K562 (cell line): Measurements from ENCODE around the gene CPTP. TPM values are rescaled to one million over a fixed set of nuclear protein-coding genes. Genes with fewer than 3 reads are reported as not detected.

Experiments used
- CC2D1A ChIP-seq: fragments of 450-650 bp; IDR thresholded peaks from 2 replicates; pipeline ENCODE4 v1.6.1; 2017; ENCODE audit warnings: mild to moderate bottlenecking
- CEBPB ChIP-seq: fragments of 450-650 bp; IDR thresholded peaks from 2 replicates; pipeline ENCODE4 v1.6.1; 2016; ENCODE audit warnings: missing genetic modification characterization, missing compliant biosample characterization
- ETV5 ChIP-seq: sonication (generic); formaldehyde crosslinking; IDR thresholded peaks from 2 replicates; pipeline ENCODE4 v1.4.0; 2020; ENCODE audit warnings: low read depth, mild to moderate bottlenecking, missing genetic modification reagents
- KDM1A ChIP-seq, 2 experiments: fragments of 450-650 bp; IDR thresholded peaks; 2 replicates each; pipeline ENCODE4 v1.6.1; 2016; ENCODE audit warnings: mild to moderate bottlenecking in 2 of 2
- MBD1 ChIP-seq: fragments of 250-450 bp; sonication (Bioruptor Pico); IDR thresholded peaks from 2 replicates; pipeline ENCODE4 v1.8.0; 2022; ENCODE audit warnings: inconsistent platforms
- NCOA2 ChIP-seq, 2 experiments: fragments of 450-650 bp; IDR thresholded peaks; 2 replicates each; pipeline ENCODE4 v1.6.1; 2018; ENCODE audit warnings: mild to moderate bottlenecking in 2 of 2, moderate library complexity in 1 of 2; ENCODE audit not compliant: partially characterized antibody in 2 of 2
- PHF8 ChIP-seq: fragments of 200-600 bp; sonication (generic); IDR thresholded peaks from 2 replicates; pipeline ENCODE4 v1.6.1; 2012; ENCODE audit warnings: mixed run types, mild to moderate bottlenecking, inconsistent platforms, low read length, moderate library complexity, borderline replicate concordance
- PTRF ChIP-seq: fragments of 450-650 bp; IDR thresholded peaks from 2 replicates; pipeline ENCODE4 v1.6.1; 2016; ENCODE audit warnings: mild to moderate bottlenecking, missing genetic modification characterization, missing compliant biosample characterization
- RFX7 ChIP-seq: fragments of 250-450 bp; sonication (Bioruptor Pico); IDR thresholded peaks from 2 replicates; pipeline ENCODE4 v1.5.1; 2021; ENCODE audit warnings: mild to moderate bottlenecking
- SRSF1 ChIP-seq: fragments of 200-400 bp; formaldehyde crosslinking; IDR thresholded peaks from 2 replicates; pipeline ENCODE4 v1.6.1; 2017; ENCODE audit warnings: mild to moderate bottlenecking, low read depth, low read length, moderate library complexity
- TAF15 ChIP-seq: fragments of 200-400 bp; formaldehyde crosslinking; IDR thresholded peaks from 2 replicates; pipeline ENCODE4 v1.6.1; 2017; ENCODE audit warnings: mild to moderate bottlenecking, low read depth, low read length, moderate library complexity
- TGIF2 ChIP-seq: sonication (generic); formaldehyde crosslinking; IDR thresholded peaks from 2 replicates; pipeline ENCODE4 v1.8.1; 2022; ENCODE audit warnings: mild to moderate bottlenecking, missing genetic modification reagents, moderate library complexity
- ZBTB1 ChIP-seq: sonication (generic); formaldehyde crosslinking; IDR thresholded peaks from 2 replicates; pipeline ENCODE4 v1.8.1; 2023; ENCODE audit warnings: missing genetic modification reagents, low read depth, mild to moderate bottlenecking, borderline replicate concordance
- ZNF121 ChIP-seq: sonication (generic); formaldehyde crosslinking; conservative IDR thresholded peaks from 2 replicates; pipeline ENCODE4 v1.8.0; 2022; ENCODE audit warnings: missing genetic modification reagents
- ZNF124 ChIP-seq: sonication (generic); formaldehyde crosslinking; IDR thresholded peaks from 2 replicates; pipeline ENCODE4 v1.8.1; 2022; ENCODE audit warnings: missing genetic modification reagents
- ZNF347 ChIP-seq: fragments of 450-650 bp; formaldehyde crosslinking; IDR thresholded peaks from 2 replicates; pipeline ENCODE4 v1.4.0; 2020; ENCODE audit warnings: low read depth, mild to moderate bottlenecking, moderate library complexity
- ZNF407 ChIP-seq: fragments of 450-650 bp; IDR thresholded peaks from 2 replicates; pipeline ENCODE4 v1.6.1; 2016; ENCODE audit warnings: low read depth
- polyA plus RNA-seq, 8 experiments: library from polyadenylated mRNA; depleted of rRNA in 4 of 8; stranded (reverse) in 5 of 8; unstranded in 3 of 8; fragments of >200 nt; fragmentation: Nextera tagmentation in 2 of 8; fragmentation: Illumina TruSeq in 1 of 8; extraction: Ambion mirVana in 2 of 8; extraction: Trizol in 1 of 8; gene quantifications; 2 replicates each; pipeline versions ENCODE4 v1.2.1 to v1.2.3, GENCODE V29; 2011 to 2014; ENCODE audit warnings: inconsistent platforms in 1 of 8, missing spikeins in 1 of 8
- total RNA-seq, 7 experiments: library from RNA; depleted of rRNA in 6 of 7; stranded (reverse); fragments of >200 nt in 6 of 7; fragmentation: Illumina TruSeq in 2 of 7; extraction: Trizol in 2 of 7; gene quantifications; 2 replicates each; pipeline versions ENCODE4 v1.2.1 to v1.2.3, GENCODE V29; 2011 to 2021; ENCODE audit warnings: low replicate concordance in 1 of 7
- TF ChIP-seq, protein P1 (sequence below): fragments of 450-650 bp; IDR thresholded peaks from 2 replicates; pipeline ENCODE4 v1.6.1; 2016; ENCODE audit warnings: missing biosample characterization, missing genetic modification characterization

Gene CPTP
- total and polyA plus RNA-seq, 9 of the 15 experiments (the other 6 are each of a cell fraction or from before 2014, with no cell fraction given), result 0.11 to 25.8 (median 3.5) TPM

- peak; percentile 84; the same call in 1 of the 2 replicates for TF ChIP-seq PHF8
- TF ChIP-seq ZNF121 (CRISPR knock-in tag), result no peak
- no peak for TF ChIP-seq KDM1A (IDR thresholded peaks at IDR 0.05)
- peak; percentile 83 for TF ChIP-seq ZBTB1 (CRISPR knock-in tag)
- TF ChIP-seq CC2D1A, result no peak; the same call in 1 of the 2 replicates
- no peak for TF ChIP-seq NCOA2 (IDR thresholded peaks at IDR 0.05; ENCODE audit: partially characterized antibody in 2 of 2)
- peak; percentile 98 for TF ChIP-seq ETV5 (CRISPR knock-in tag)
- no peak for TF ChIP-seq ZNF407
- TF ChIP-seq RFX7 (CRISPR knock-in tag), result no peak
- no peak for TF ChIP-seq PTRF (tag)
- peak; percentile 64; the same call in 1 of the 2 replicates for TF ChIP-seq ZNF124 (CRISPR knock-in tag)
- TF ChIP-seq ZNF347 (CRISPR knock-in tag), result no peak
- no peak for TF ChIP-seq MBD1 (CRISPR knock-in tag)
- no peak; the same call in 1 of the 2 replicates for TF ChIP-seq TGIF2 (CRISPR knock-in tag)
- no peak for TF ChIP-seq CEBPB (tag)
- no peak for TF ChIP-seq SRSF1
- no peak for TF ChIP-seq TAF15
- TF ChIP-seq, protein P1, sequence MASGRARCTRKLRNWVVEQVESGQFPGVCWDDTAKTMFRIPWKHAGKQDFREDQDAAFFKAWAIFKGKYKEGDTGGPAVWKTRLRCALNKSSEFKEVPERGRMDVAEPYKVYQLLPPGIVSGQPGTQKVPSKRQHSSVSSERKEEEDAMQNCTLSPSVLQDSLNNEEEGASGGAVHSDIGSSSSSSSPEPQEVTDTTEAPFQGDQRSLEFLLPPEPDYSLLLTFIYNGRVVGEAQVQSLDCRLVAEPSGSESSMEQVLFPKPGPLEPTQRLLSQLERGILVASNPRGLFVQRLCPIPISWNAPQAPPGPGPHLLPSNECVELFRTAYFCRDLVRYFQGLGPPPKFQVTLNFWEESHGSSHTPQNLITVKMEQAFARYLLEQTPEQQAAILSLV (tag), result peak; percentile 67; the same call in 1 of the 2 replicates
Measured at GRCh38 chr1:1374929-1375662, 50.5 kb downstream of the CPTP start, which contains the start of gene AURKAIP1 (continued).
